HepG2 (cell line): ENCODE results near the gene FBXL7.

Experiments used
- ELF1 ChIP-seq: sonication (generic); formaldehyde crosslinking; IDR thresholded peaks from 2 replicates; pipeline ENCODE4 v1.4.0; 2020; ENCODE audit warnings: missing genetic modification reagents
- HES4 ChIP-seq: sonication (generic); formaldehyde crosslinking; IDR thresholded peaks from 2 replicates; pipeline ENCODE4 v1.9.0; 2021; ENCODE audit warnings: mild to moderate bottlenecking, missing genetic modification reagents, borderline replicate concordance
- KLF12 ChIP-seq: sonication (generic); formaldehyde crosslinking; IDR thresholded peaks from 2 replicates; pipeline ENCODE4 v1.4.0; 2020; ENCODE audit warnings: missing genetic modification reagents, borderline replicate concordance
- NR2F1 ChIP-seq, 2 experiments: fragments of 450-650 bp in 1 of 2; formaldehyde crosslinking in 1 of 2; IDR thresholded peaks; 2 replicates each; pipeline versions ENCODE4 v1.5.0 to v1.6.1; 2016 to 2020; ENCODE audit warnings: mild to moderate bottlenecking in 1 of 2, missing compliant biosample characterization in 1 of 2, missing genetic modification reagents in 1 of 2, moderate library complexity in 1 of 2
- POLR2A ChIP-seq, 2 experiments: IDR thresholded peaks; 2 replicates each; pipeline ENCODE4 v1.6.1; 2011; ENCODE audit warnings: low read depth in 2 of 2, low read length in 2 of 2, mild to moderate bottlenecking in 1 of 2, moderate library complexity in 1 of 2; ENCODE audit not compliant: insufficient read depth in 1 of 2
- RAD21 ChIP-seq: fragments of 450-650 bp; formaldehyde crosslinking; IDR thresholded peaks from 2 replicates; pipeline ENCODE4 v1.5.0; 2020; ENCODE audit warnings: mild to moderate bottlenecking
- SKI ChIP-seq: fragments of 450-650 bp; IDR thresholded peaks from one replicate; pipeline ENCODE4 v1.6.1; 2018; ENCODE audit warnings: mild to moderate bottlenecking; ENCODE audit not compliant: partially characterized antibody
- SMARCC2 ChIP-seq: fragments of 450-650 bp; IDR thresholded peaks from 2 replicates; pipeline ENCODE4 v1.6.1; 2017; ENCODE audit warnings: antibody characterized with exemption, mild to moderate bottlenecking
- TEAD3 ChIP-seq: optimal IDR thresholded peaks from 2 replicates; pipeline ENCODE3; 2016; ENCODE audit warnings: borderline replicate concordance
- ZNF350 ChIP-seq: sonication (generic); formaldehyde crosslinking; IDR thresholded peaks from 2 replicates; pipeline ENCODE4 v1.4.0; 2020; ENCODE audit warnings: mild to moderate bottlenecking, low read depth, missing genetic modification reagents, borderline replicate concordance
- TF ChIP-seq, protein P1 (sequence below): sonication (generic); formaldehyde crosslinking; IDR thresholded peaks from 2 replicates; pipeline ENCODE4 v1.9.0; 2021; ENCODE audit warnings: missing genetic modification reagents, borderline replicate concordance
- TF ChIP-seq, protein P2 (sequence below): sonication (generic); formaldehyde crosslinking; conservative IDR thresholded peaks from 2 replicates; pipeline ENCODE4 v1.4.0; 2020; ENCODE audit warnings: missing genetic modification reagents
- TF ChIP-seq, protein P3 (sequence below): IDR thresholded peaks from 2 replicates; pipeline ENCODE4 v1.6.1; 2016; ENCODE audit warnings: control low read depth
- TF ChIP-seq, protein P4 (sequence below): sonication (generic); formaldehyde crosslinking; IDR thresholded peaks from 2 replicates; pipeline ENCODE4 v1.5.0; 2020; ENCODE audit warnings: mild to moderate bottlenecking, missing genetic modification reagents, moderate library complexity

DNA sequence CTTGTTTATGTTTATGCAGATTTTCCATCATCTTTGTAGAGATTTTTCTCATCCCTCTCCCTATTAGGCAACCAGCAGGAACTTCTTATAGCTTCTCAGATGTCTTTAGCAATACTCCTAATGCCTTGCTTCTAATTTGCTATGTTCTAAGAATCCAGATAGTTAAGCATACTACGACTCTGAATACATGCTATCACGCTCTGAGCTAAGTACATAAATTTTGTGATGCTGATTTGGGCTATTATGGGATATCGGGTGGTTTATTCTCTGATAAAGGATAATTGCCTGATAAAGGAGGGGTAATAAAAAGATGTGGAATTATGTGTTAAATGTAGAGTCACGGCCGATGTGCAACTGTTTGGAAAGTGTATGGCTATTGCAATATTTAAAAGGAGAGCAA lies 6.5 kb upstream of the FBXL7 start:
- TF ChIP-seq TEAD3 (no peak), RAD21 (CRISPR knock-in tag) (no peak), ZNF350 (CRISPR knock-in tag) (no peak), HES4 (CRISPR knock-in tag) (no peak), SKI (no peak), NR2F1 (CRISPR knock-in tag; IDR thresholded peaks at IDR 0.05) (no peak), KLF12 (CRISPR knock-in tag) (no peak), ELF1 (CRISPR knock-in tag) (no peak), POLR2A (IDR thresholded peaks at IDR 0.05; ENCODE audit: insufficient read depth in 1 of 2, low read depth in 2 of 2, low read length in 2 of 2) (no peak), SMARCC2 (no peak)
- TF ChIP-seq, protein P1, sequence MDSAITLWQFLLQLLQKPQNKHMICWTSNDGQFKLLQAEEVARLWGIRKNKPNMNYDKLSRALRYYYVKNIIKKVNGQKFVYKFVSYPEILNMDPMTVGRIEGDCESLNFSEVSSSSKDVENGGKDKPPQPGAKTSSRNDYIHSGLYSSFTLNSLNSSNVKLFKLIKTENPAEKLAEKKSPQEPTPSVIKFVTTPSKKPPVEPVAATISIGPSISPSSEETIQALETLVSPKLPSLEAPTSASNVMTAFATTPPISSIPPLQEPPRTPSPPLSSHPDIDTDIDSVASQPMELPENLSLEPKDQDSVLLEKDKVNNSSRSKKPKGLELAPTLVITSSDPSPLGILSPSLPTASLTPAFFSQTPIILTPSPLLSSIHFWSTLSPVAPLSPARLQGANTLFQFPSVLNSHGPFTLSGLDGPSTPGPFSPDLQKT (CRISPR knock-in tag): no peak
- TF ChIP-seq, protein P2, sequence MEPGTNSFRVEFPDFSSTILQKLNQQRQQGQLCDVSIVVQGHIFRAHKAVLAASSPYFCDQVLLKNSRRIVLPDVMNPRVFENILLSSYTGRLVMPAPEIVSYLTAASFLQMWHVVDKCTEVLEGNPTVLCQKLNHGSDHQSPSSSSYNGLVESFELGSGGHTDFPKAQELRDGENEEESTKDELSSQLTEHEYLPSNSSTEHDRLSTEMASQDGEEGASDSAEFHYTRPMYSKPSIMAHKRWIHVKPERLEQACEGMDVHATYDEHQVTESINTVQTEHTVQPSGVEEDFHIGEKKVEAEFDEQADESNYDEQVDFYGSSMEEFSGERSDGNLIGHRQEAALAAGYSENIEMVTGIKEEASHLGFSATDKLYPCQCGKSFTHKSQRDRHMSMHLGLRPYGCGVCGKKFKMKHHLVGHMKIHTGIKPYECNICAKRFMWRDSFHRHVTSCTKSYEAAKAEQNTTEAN (CRISPR knock-in tag): no peak
- TF ChIP-seq, protein P3, sequence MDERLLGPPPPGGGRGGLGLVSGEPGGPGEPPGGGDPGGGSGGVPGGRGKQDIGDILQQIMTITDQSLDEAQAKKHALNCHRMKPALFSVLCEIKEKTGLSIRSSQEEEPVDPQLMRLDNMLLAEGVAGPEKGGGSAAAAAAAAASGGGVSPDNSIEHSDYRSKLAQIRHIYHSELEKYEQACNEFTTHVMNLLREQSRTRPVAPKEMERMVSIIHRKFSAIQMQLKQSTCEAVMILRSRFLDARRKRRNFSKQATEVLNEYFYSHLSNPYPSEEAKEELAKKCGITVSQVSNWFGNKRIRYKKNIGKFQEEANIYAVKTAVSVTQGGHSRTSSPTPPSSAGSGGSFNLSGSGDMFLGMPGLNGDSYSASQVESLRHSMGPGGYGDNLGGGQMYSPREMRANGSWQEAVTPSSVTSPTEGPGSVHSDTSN: no peak
- TF ChIP-seq, protein P4, sequence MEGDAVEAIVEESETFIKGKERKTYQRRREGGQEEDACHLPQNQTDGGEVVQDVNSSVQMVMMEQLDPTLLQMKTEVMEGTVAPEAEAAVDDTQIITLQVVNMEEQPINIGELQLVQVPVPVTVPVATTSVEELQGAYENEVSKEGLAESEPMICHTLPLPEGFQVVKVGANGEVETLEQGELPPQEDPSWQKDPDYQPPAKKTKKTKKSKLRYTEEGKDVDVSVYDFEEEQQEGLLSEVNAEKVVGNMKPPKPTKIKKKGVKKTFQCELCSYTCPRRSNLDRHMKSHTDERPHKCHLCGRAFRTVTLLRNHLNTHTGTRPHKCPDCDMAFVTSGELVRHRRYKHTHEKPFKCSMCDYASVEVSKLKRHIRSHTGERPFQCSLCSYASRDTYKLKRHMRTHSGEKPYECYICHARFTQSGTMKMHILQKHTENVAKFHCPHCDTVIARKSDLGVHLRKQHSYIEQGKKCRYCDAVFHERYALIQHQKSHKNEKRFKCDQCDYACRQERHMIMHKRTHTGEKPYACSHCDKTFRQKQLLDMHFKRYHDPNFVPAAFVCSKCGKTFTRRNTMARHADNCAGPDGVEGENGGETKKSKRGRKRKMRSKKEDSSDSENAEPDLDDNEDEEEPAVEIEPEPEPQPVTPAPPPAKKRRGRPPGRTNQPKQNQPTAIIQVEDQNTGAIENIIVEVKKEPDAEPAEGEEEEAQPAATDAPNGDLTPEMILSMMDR (CRISPR knock-in tag): no peak
